ENCODE measurements around the gene ZNF654.

ZNF654 gene

GRCh38 chr3:88149509-88150362, 90.7 kb downstream of the ZNF654 start, which contains the start of gene C3orf38:
TSS of gene C3orf38 (plus strand) at chr3:88149959. CDS start at chr3:88150053, 94 bp downstream.
- no peak for TF ChIP-seq CTCF (IDR thresholded peaks at IDR 0.05; ENCODE audit: control insufficient read depth, extremely low read depth, insufficient read depth)
- DNase-seq (ENCODE audit: low read depth), result peak; percentile 91
- peak within 1 kb of the TSS; percentile 84 for H3K4me3 ChIP-seq (ENCODE audit: low read depth, low read length)

GRCh38 chr3:88150371-88150770, 91.3 kb downstream of the ZNF654 start:
- H3K4me3 ChIP-seq (ENCODE audit: low read depth, low read length), result peak overlapping the region; percentile 84
- no peak for TF ChIP-seq CTCF (IDR thresholded peaks at IDR 0.05; ENCODE audit: control insufficient read depth, extremely low read depth, insufficient read depth)
- no peak for DNase-seq (ENCODE audit: low read depth)

- peak overlapping the region; percentile 84 for H3K4me3 ChIP-seq (ENCODE audit: low read depth, low read length)
- DNase-seq (ENCODE audit: low read depth), result no peak
- no peak for TF ChIP-seq CTCF (IDR thresholded peaks at IDR 0.05; ENCODE audit: control insufficient read depth, extremely low read depth, insufficient read depth)
These were observed 91.8 kb downstream of the ZNF654 start for GRCh38 chr3:88150806-88151205.

- TF ChIP-seq CTCF (IDR thresholded peaks at IDR 0.05; ENCODE audit: control insufficient read depth, extremely low read depth, insufficient read depth), result no peak
- H3K4me3 ChIP-seq (ENCODE audit: low read depth, low read length), result peak overlapping the region; percentile 84
- no peak for DNase-seq (ENCODE audit: low read depth)
These were observed 92.3 kb downstream of the ZNF654 start for GRCh38 chr3:88151358-88151757.

- DNase-seq (ENCODE audit: low read depth), result no peak
- TF ChIP-seq CTCF (IDR thresholded peaks at IDR 0.05; ENCODE audit: control insufficient read depth, extremely low read depth, insufficient read depth), result no peak
- no peak overlapping the region for H3K4me3 ChIP-seq (ENCODE audit: low read depth, low read length)
These were observed 93.8 kb downstream of the ZNF654 start for GRCh38 chr3:88152841-88153240.

- H3K4me3 ChIP-seq (ENCODE audit: low read depth, low read length), result no peak overlapping the region
- no peak for TF ChIP-seq CTCF (IDR thresholded peaks at IDR 0.05; ENCODE audit: control insufficient read depth, extremely low read depth, insufficient read depth)
- DNase-seq (ENCODE audit: low read depth), result no peak
These were observed 107.4 kb downstream of the ZNF654 start for GRCh38 chr3:88166419-88166971.

Measured in LNCaP clone FGC (cell line).